Measurements from ENCODE around the gene AUTS2.

AUTS2 gene

DNA sequence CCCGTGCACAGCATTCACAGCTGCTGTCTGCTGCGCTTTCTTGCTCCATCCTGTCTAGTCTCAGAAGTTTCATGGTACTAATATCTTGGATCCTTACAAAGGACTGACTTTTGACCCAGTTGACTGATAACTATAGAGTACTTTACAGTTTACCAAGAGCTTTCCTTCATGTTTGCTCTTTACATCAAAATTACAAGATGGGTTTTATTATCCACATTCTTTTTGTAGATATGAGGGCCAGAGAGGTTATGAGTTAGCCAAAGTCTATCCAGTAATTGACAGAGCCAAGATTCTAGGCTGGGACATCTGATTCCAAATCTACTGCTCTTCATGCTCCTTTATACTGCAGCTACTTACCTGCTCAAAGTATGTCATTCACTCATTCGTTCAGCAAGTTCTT, 218.2 kb downstream of the AUTS2 start:
- H3K36me3 ChIP-seq: no peaks in the 10 kb centered on the region
- TF ChIP-seq, protein P1, sequence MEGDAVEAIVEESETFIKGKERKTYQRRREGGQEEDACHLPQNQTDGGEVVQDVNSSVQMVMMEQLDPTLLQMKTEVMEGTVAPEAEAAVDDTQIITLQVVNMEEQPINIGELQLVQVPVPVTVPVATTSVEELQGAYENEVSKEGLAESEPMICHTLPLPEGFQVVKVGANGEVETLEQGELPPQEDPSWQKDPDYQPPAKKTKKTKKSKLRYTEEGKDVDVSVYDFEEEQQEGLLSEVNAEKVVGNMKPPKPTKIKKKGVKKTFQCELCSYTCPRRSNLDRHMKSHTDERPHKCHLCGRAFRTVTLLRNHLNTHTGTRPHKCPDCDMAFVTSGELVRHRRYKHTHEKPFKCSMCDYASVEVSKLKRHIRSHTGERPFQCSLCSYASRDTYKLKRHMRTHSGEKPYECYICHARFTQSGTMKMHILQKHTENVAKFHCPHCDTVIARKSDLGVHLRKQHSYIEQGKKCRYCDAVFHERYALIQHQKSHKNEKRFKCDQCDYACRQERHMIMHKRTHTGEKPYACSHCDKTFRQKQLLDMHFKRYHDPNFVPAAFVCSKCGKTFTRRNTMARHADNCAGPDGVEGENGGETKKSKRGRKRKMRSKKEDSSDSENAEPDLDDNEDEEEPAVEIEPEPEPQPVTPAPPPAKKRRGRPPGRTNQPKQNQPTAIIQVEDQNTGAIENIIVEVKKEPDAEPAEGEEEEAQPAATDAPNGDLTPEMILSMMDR (IDR thresholded peaks at IDR 0.05): no peak

DNA sequence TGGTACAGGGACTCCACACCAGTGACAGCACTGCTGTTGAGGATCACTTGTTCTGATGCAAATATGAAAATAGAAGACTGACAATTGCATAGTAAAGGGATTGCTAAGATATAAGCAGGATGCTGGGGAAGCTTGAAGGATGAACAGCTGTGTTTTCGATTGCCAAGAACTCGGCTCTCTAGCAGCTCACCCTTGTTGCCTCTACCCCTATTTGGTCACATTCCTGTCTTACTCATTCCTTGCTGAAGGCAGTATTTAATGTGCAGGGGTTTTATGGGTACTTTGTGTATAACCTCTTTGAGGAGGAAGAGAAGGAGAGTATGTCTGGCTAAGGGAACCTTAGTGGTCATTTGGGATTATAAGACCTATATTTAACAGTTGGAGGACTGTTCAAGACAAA, 218.8 kb downstream of the AUTS2 start:
- TF ChIP-seq, protein P1 (IDR thresholded peaks at IDR 0.05): no peak
- H3K36me3 ChIP-seq: no peaks in the 10 kb centered on the region
- no peak overlapping the region for H3K4me3 ChIP-seq
- no peak for DNase-seq
- intact Hi-C loops (cut with DNase I; ENCODE audit: low total_unique reads): no loop called here
- peaks cover 0 to 34% (median 18%) of the 10 kb centered on the region in 4 donors for H3K4me1 ChIP-seq
- no peaks in the 10 kb centered on the region for H3K9me3 ChIP-seq
- no peak overlapping the region for H3K27ac ChIP-seq
- no peaks in the 10 kb centered on the region for H3K27me3 ChIP-seq

More for the DNA sequence above, 218.2 kb downstream of the AUTS2 start:
- Histone ChIP-seq H3K4me1 (peaks cover 0 to 34% (median 18%) of the 10 kb centered on the region in 4 donors), H3K27me3 (no peaks in the 10 kb centered on the region), H3K27ac (no peak overlapping the region), H3K9me3 (no peaks in the 10 kb centered on the region), H3K4me3 (no peak overlapping the region)
- intact Hi-C loops (cut with DNase I; ENCODE audit: low total_unique reads): no loop called here
- DNase-seq: no peak

DNA sequence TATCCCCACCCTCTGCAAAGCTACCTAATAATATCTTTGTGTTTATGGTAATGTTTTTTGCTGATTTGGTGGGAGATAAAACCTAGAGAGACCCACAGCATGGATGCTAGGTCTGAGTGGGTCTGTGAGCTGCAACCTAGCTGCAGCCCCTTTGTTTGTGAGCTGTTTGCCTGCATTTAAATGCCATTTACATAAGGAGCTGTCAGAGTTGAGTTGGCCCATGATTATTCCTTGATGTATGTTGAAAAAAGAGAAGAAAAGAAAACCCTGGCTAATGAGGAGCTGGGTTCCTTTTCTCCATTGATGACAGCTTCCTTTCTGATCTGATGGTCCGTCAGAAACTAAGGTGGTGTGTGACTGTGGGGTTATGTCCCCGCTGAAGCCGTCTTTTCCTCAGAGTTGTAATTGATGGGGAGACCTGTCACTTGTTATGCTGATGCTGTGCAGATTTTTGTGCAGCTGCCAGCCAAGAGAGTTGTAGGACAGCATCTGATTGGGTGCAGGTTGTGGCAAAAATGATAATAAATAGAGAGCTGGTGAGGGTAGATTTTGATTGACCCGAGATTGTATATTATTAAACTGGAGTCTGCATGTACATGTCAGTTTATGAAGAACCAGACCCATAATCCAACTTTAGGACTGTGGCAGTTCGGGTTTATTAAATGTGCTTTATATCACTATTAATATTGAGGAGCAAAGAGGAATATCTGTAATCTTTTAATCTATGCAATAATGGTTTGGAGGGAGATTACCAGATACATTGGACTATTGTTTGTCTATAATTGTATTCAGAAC, 219.8 kb downstream of the AUTS2 start:
- TF ChIP-seq, protein P1 (IDR thresholded peaks at IDR 0.05): no peak
- DNase-seq: no peak
- H3K36me3 ChIP-seq: no peaks in the 10 kb centered on the region
- no peak overlapping the region for H3K4me3 ChIP-seq
- no peaks in the 10 kb centered on the region for H3K27me3 ChIP-seq
- H3K27ac ChIP-seq: no peak overlapping the region
- no peaks in the 10 kb centered on the region for H3K9me3 ChIP-seq
- H3K4me1 ChIP-seq: peaks cover 0 to 34% (median 18%) of the 10 kb centered on the region in 4 donors
- intact Hi-C loops (cut with DNase I; ENCODE audit: low total_unique reads): no loop called here

DNA sequence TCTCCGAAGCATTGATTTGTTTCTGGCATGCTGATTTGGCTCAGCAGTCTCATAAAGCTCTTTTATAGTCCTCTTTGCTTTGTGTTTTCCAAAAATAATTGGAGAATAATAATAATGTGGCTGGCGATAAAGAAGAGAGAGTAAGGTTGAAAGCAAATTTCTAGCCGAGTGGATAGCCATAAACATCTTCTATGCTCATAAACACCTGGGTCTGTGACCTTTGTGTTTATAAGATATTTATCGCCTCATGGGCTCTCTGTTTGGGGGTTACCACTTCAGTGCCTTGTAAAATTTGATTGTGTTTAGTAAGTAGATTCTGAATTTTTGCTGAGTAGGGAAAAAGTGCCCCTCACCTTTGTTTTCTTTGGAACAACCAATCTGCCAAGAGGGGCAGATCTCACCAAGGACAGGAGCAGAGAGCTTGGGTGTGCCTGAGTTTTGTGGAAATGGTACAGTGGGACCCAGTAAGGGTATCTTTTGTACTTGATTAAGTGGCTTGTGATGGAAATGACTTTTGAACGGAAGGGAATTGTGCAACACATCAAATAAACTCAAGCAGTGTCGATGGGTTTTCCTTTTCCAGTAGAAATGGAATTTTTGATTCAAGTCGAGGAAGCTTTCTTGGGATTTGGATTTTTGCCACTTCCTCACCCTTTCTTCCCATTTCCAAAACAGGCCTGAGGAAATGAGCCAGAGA, 220.5 kb downstream of the AUTS2 start:
- H3K4me3 ChIP-seq: no peak overlapping the region
- no peaks in the 10 kb centered on the region for H3K36me3 ChIP-seq
- H3K27me3 ChIP-seq: no peaks in the 10 kb centered on the region
- H3K27ac ChIP-seq: no peak overlapping the region
- TF ChIP-seq, protein P1 (IDR thresholded peaks at IDR 0.05): no peak
- H3K4me1 ChIP-seq: peaks cover 0 to 30% (median 18%) of the 10 kb centered on the region in 4 donors
- DNase-seq: no peak
- no peaks in the 10 kb centered on the region for H3K9me3 ChIP-seq
- intact Hi-C loops (cut with DNase I; ENCODE audit: low total_unique reads): no loop called here

DNA sequence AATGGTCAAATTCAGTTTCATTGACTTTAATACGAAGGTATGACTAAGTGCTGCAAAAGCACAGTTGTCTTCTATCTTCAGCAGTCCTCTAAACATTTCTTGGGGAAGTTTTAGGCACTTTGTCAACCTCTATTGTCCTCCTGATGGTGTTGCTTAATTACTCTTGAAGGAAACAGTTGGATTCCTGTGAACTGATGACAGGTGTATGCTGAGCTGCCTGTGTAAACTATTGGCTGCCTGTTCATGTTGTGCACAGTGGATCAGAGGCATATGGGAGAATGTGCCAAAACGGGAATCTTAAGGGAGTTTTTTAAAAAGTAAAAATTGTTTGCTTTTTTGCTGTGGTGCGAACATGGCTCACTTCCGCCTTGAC, 221.0 kb downstream of the AUTS2 start:
- no peaks in the 10 kb centered on the region for H3K36me3 ChIP-seq
- intact Hi-C loops (cut with DNase I; ENCODE audit: low total_unique reads): no loop called here
- no peaks in the 10 kb centered on the region for H3K9me3 ChIP-seq
- H3K4me1 ChIP-seq: peaks cover 0 to 25% (median 15%) of the 10 kb centered on the region in 4 donors
- no peak overlapping the region for H3K27ac ChIP-seq
- H3K4me3 ChIP-seq: no peak overlapping the region
- TF ChIP-seq, protein P1 (IDR thresholded peaks at IDR 0.05): no peak
- no peaks in the 10 kb centered on the region for H3K27me3 ChIP-seq
- no peak for DNase-seq
